IMR-90 (cell line): ENCODE results near the gene MAML1.

ENCODE experiments used
- BHLHE40 ChIP-seq: fragments of 150-350 bp; IDR thresholded peaks from 2 replicates; pipeline ENCODE4 v1.6.1; 2016; ENCODE audit warnings: mild to moderate bottlenecking, low read depth, low read length
- CTCF ChIP-seq: conservative IDR thresholded peaks from 2 replicates; pipeline ENCODE4 v1.5.1; 2012; ENCODE audit warnings: mild to moderate bottlenecking, low read depth, low read length, improper control_type of control experiment
- MAFK ChIP-seq: IDR thresholded peaks from 2 replicates; pipeline ENCODE4 v1.6.1; 2012; ENCODE audit warnings: low read depth, low read length, improper control_type of control experiment
- MXI1 ChIP-seq: IDR thresholded peaks from 2 replicates; pipeline ENCODE4 v1.6.1; 2012; ENCODE audit warnings: low read depth, mild to moderate bottlenecking, low read length, moderate library complexity, borderline replicate concordance

GRCh38 chr5:179730852-179731251 is 1.8 kb upstream of the MAML1 start:
- TF ChIP-seq CTCF (no peak), BHLHE40 (no peak), MXI1 (no peak), MAFK (no peak)
